ENCODE data around the gene COL4A6.
A peak's percentile ranks its signal among the peaks of the same experiment; 100 is the strongest.

The COL4A6 gene

DNA sequence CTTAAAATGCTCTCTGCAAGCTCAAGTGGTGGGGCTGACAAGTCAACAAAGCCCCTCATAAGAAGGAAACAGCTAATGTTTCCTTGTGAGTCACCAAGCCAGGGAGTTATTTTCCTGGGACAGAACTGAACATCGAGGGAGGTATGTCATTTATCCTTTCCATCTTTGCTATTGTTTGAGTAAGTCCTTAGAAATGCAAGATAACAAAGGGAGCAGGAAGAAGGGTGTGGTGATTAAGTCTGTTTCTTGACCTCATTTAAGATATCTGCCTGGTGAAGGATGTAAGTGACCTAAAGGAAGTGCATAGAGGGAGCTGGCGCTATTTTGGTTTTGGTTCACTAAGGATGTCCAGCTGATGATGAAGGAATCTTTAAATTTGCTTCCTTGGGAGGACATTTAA lies 306.8 kb downstream of the COL4A6 start:
- in situ Hi-C loops (cut with MboI; ENCODE audit: low pct_unique_long_range_greater_than_20kb, low sequenced_read_pairs): no loop called here
- no peak for DNase-seq

GRCh38 chrX:108130889-108131288 lies 307.3 kb downstream of the COL4A6 start:
- in situ Hi-C loops (cut with MboI; ENCODE audit: low pct_unique_long_range_greater_than_20kb, low sequenced_read_pairs): no loop called here
- DNase-seq: no peak

DNA sequence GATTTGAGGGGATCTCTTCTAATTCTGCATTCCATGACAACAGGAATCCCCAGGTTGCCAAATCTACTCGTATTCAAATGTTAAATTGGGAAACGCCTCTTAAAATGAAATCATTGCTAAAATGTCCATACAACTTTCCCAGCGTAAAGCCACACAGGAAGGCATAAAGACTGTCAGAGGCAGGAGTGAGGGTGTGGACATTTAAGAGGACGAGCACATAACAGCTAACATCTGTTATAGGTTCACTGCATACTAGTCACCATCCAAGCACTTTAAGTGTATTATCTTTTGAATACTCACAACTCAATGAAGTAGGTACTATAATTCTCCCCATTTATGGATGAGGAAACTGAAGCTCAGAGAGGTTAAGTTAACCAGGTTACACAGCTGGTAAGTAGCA lies 311.1 kb downstream of the COL4A6 start:
- no peak for DNase-seq
- in situ Hi-C loops (cut with MboI; ENCODE audit: low pct_unique_long_range_greater_than_20kb, low sequenced_read_pairs): no loop called here

DNA sequence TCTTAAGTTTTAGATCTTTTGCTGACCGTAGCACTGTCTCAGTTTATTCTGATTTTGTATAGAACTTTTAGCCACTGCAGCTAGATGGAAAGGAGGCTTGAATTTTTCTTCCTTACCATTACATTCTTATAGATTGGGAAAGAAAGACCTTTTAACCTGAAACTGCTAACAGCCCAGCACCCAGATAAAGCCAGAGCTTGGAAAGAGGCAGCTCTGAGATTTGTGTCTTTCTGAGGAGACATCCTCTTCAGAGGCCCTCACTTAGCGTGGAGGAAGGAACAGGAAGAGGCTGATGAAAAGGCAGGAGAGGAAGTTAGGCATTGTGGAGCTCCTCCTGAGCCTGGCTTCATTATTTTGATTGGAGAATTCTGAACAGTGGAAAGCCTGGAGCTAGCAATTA lies 311.6 kb downstream of the COL4A6 start:
- DNase-seq: peak; percentile 8
- in situ Hi-C loops (cut with MboI; ENCODE audit: low pct_unique_long_range_greater_than_20kb, low sequenced_read_pairs): no loop called here

GRCh38 chrX:108123591-108124366 lies 314.4 kb downstream of the COL4A6 start:
- DNase-seq: no peak
- in situ Hi-C loops (cut with MboI; ENCODE audit: low pct_unique_long_range_greater_than_20kb, low sequenced_read_pairs): no loop called here

DNA sequence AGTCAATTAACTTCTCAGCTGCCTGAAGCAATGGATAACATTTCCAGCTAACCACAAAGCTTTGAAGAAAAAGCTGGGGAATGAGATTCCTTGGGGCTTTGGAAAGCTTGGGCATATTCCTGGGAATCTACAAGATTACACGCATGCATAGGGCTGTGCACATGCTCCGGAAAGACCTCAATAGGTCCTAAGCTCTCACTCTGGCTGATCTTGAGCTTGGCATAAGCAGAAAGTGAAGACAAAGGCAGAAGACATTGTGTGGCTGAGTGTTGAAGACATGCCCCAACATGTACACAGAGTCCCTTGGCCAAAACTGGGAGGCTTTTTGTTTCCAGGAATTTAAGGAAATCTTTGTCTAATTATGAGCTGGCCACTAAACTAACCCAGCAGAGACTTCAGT lies 315.5 kb downstream of the COL4A6 start:
- in situ Hi-C loops (cut with MboI; ENCODE audit: low pct_unique_long_range_greater_than_20kb, low sequenced_read_pairs): no loop called here
- peak; percentile 23 for DNase-seq

DNA sequence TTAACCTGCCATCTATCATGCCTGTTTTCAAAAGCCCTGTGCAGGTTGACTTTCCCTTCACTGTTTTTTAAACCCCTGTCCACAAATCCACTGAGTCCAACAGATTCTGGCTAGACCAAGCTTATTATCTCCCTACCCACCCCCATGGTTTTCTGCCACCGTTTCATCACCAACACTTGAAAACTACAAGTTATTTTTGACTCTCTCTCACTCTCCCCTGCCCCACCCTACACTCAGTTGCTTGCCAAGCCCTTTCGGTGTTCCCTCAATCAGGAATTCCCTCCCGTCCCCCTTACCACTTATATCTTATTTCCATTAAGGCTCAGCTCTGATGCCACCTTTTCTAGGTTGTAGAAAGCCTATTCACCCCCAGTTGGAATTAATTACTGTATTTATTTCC lies 316.9 kb downstream of the COL4A6 start:
- no peak for DNase-seq
- in situ Hi-C loops (cut with MboI; ENCODE audit: low pct_unique_long_range_greater_than_20kb, low sequenced_read_pairs): no loop called here

GRCh38 chrX:108117988-108118387 lies 320.2 kb downstream of the COL4A6 start:
- in situ Hi-C loops (cut with MboI; ENCODE audit: low pct_unique_long_range_greater_than_20kb, low sequenced_read_pairs): no loop called here

GRCh38 chrX:108114541-108114940 lies 323.7 kb downstream of the COL4A6 start:
- DNase-seq: no peak
- in situ Hi-C loops (cut with MboI; ENCODE audit: low pct_unique_long_range_greater_than_20kb, low sequenced_read_pairs): no loop called here

More at GRCh38 chrX:108117988-108118387, 320.2 kb downstream of the COL4A6 start:
- no peak for DNase-seq
